AG09319 (cell line): Measurements from ENCODE around the gene MT1F.

Source experiments
- DNase-seq: peaks from one replicate; pipeline ENCODE4 v3.0.0-alpha.2; 2010; ENCODE audit warnings: low read depth; ENCODE audit errors: extremely low read depth
- TF ChIP-seq, protein P1 (sequence below): IDR thresholded peaks from 2 replicates; pipeline ENCODE4 v1.5.1; 2011; ENCODE audit warnings: low read depth, mild to moderate bottlenecking, inconsistent platforms, low read length, moderate library complexity

MT1F gene

GRCh38 chr16:56628486-56629350 lies 29.0 kb upstream of the MT1F start:
- TF ChIP-seq, protein P1, sequence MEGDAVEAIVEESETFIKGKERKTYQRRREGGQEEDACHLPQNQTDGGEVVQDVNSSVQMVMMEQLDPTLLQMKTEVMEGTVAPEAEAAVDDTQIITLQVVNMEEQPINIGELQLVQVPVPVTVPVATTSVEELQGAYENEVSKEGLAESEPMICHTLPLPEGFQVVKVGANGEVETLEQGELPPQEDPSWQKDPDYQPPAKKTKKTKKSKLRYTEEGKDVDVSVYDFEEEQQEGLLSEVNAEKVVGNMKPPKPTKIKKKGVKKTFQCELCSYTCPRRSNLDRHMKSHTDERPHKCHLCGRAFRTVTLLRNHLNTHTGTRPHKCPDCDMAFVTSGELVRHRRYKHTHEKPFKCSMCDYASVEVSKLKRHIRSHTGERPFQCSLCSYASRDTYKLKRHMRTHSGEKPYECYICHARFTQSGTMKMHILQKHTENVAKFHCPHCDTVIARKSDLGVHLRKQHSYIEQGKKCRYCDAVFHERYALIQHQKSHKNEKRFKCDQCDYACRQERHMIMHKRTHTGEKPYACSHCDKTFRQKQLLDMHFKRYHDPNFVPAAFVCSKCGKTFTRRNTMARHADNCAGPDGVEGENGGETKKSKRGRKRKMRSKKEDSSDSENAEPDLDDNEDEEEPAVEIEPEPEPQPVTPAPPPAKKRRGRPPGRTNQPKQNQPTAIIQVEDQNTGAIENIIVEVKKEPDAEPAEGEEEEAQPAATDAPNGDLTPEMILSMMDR, result no peak
- no peak for DNase-seq

- TF ChIP-seq, protein P1, result no peak
- no peak for DNase-seq
These were observed 28.2 kb upstream of the MT1F start for GRCh38 chr16:56629531-56629930.

DNA sequence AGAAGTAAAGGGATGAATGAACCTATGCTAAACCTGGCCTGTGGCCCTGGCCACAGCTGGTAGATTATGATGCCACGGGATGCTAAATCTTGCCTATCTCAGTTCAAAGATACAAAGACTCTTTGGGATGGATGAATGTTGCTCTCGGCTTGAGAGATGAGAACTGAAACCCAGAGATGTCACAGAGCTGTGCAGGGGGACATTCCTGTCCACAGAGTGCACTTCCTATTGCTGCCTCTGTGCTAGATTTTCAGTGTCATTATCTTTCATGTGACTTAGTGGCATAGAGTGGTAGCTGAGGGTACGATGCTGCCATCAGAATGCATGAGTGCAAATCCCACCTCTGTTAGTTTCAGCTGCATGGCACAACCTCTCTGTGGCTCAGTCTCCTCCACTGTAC lies 27.6 kb upstream of the MT1F start:
- TF ChIP-seq, protein P1, result no peak
- DNase-seq, result no peak

DNA sequence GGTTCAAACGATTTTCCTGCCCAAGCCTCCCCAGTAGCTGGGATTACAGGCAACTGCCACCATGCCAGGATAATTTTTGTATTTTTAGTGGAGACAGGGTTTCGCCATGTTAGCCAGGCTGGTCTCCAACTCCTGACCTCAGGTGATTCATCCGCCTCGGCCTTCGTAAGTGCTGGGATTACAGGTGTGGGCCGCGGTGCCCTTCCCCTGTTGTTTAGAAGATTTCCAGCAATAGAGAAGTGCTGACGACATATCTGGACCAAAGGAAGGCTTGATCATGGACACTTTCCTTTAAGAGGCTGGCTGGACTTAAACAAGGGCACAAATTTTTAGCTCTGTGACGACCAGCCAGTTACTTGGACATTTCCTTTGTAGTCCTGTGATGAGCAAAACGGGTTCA lies 26.6 kb upstream of the MT1F start:
- TF ChIP-seq, protein P1, result no peak
- no peak for DNase-seq

- TF ChIP-seq, protein P1, result no peak
- DNase-seq, result no peak
These were observed 26.0 kb upstream of the MT1F start for GRCh38 chr16:56631832-56632155.

DNA sequence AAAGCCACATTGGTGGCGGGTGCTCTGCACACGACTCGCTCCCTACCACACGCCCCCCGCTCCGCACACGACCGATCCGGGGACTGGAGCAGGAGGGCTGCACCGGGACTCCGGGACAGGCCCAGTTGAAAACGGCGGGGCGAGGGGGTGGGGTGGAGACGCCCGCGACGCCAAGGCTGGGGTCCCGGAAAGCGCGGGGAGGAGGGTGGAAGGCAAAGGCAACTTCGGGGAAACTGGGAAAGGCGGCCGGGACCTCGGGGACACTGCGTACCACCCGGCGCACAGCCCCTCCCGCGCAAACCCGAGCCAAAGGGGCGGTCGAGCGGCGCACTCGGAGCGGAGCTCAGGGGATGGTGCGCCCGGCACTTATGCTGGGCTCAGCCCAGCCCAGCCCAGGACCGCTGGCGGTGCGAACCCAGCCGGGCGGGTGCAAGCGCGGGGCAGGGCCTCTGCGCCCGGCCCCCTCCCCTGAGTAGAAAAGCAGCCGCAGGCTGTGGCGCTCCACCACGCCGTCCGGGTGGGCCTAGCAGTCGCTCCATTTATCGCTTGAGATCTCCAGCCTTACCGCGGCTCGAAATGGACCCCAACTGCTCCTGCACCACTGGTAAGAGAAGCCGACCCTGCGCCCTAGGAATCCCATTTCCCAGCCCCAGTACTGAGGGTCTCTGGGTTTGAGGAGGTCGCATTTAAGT lies 25.5 kb upstream of the MT1F start, which contains the start of gene MT1M:
Gene MT1M, plus strand, starts transcription at position 504 of the 692 bp plus-strand sequence. Its CDS starts 73 bp downstream, at position 577.
- no peak for DNase-seq
- TF ChIP-seq, protein P1, result no peak

DNA sequence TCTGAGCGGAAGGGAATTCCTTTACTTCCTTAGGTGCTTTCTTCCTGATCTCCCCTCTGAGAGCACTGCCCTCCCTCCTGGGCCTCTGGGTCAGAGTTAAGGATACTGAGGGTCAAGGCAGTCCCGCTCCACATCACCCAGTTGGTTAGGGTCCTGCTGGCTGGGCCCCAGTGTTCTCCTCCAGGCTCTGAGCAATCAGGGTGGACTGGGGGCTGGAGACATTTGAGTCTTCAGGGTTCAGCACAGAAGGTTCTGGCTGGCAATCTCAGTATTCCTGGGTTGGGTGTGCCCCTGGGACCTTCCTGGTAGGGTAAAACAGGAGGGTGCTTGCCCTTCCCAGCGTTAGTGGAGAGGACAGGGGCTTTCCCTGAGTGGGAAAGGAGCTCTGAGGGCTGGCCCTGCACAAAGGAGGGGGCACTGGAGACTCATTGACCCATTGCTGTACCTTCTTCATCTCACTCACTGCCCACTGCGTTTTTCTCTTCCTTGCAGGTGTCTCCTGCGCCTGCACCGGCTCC lies 24.9 kb upstream of the MT1F start:
- TF ChIP-seq, protein P1, result no peak
- no peak for DNase-seq
